A673 (cell line): ENCODE data around the gene VOPP1. TPM values are rescaled to one million over a fixed set of nuclear protein-coding genes. Genes with fewer than 3 reads are reported as not detected.

ENCODE experiments used
- BruUV-seq: library from RNA; stranded (reverse); fragments of 400-500 nt; replicated peaks from 2 replicates; lab custom pipeline; 2021; lab: Mats Ljungman, UMichigan
- CTCF ChIA-PET: fragments of 300-600 bp; sonication (Branson Sonifier 250); formaldehyde crosslinking; loops from one replicate; lab custom pipeline; 2022; ENCODE audit warnings: antibody characterized with exemption; lab: Charles Lee
- POLR2A ChIA-PET: fragments of 300-600 bp; sonication (Branson Sonifier 250); formaldehyde crosslinking; loops from one replicate; lab custom pipeline; 2022; ENCODE audit warnings: antibody characterized with exemption; ENCODE audit not compliant: low non-redundant PET; lab: Charles Lee
- DNase-seq: peaks from one replicate; pipeline ENCODE4 v3.0.0-alpha.2; 2015; ENCODE audit warnings: low spot score
- H3K27ac ChIP-seq: fragments of 200-600 bp; sonication (generic); 2 replicates; pipeline ENCODE4 v1.5.1; 2016; ENCODE audit warnings: mixed run types, low read depth, mild to moderate bottlenecking, mixed read lengths, antibody characterized with exemption, low read length; ENCODE audit not compliant: poor library complexity, severe bottlenecking
- H3K27me3 ChIP-seq: fragments of 200-600 bp; sonication (generic); replicated peaks from 2 replicates; pipeline ENCODE4 v1.6.1; 2017; ENCODE audit warnings: mixed run types, low read depth, mild to moderate bottlenecking, mixed read lengths, antibody characterized with exemption, low read length; ENCODE audit not compliant: insufficient read depth, poor library complexity
- H3K36me3 ChIP-seq: fragments of 200-600 bp; sonication (generic); 2 replicates; pipeline ENCODE4 v1.6.1; 2016; ENCODE audit warnings: mixed run types, mild to moderate bottlenecking, mixed read lengths, antibody characterized with exemption, low read length; ENCODE audit not compliant: insufficient read depth, poor library complexity, severe bottlenecking
- H3K4me1 ChIP-seq: fragments of 200-600 bp; sonication (generic); 2 replicates; pipeline ENCODE4 v1.6.1; 2017; ENCODE audit warnings: mixed run types, mild to moderate bottlenecking, mixed read lengths, antibody characterized with exemption, low read length; ENCODE audit not compliant: insufficient read depth, poor library complexity, severe bottlenecking
- H3K4me3 ChIP-seq: fragments of 200-600 bp; sonication (generic); 2 replicates; pipeline ENCODE4 v1.5.1; 2016; ENCODE audit warnings: low read depth, mixed run types, mild to moderate bottlenecking, mixed read lengths, low read length; ENCODE audit not compliant: poor library complexity, severe bottlenecking
- H3K9me3 ChIP-seq: fragments of 200-600 bp; sonication (generic); 2 replicates; pipeline ENCODE4 v1.6.1; 2016; ENCODE audit warnings: mixed run types, low read depth, mild to moderate bottlenecking, mixed read lengths, antibody characterized with exemption, low read length; ENCODE audit not compliant: poor library complexity, severe bottlenecking
- CTCF ChIP-seq: fragments of 300-800, 200-600 bp; sonication (generic); conservative IDR thresholded peaks from 2 replicates; pipeline ENCODE4 v1.5.1; 2017; ENCODE audit warnings: low read depth, mild to moderate bottlenecking, antibody characterized with exemption, low read length, moderate library complexity, mixed read lengths
- EZH2 ChIP-seq: fragments of 200-600 bp; sonication (generic); IDR thresholded peaks from 2 replicates; pipeline ENCODE4 v1.6.1; 2017; ENCODE audit warnings: borderline replicate concordance, low read depth, mild to moderate bottlenecking, mixed read lengths, antibody characterized with exemption, low read length; ENCODE audit not compliant: poor library complexity, severe bottlenecking
- intact Hi-C: fragments of 100-400 bp; cut with micrococcal nuclease; formaldehyde crosslinking; loops from one replicate; pipeline ENCODE4 v1.10.0; 2022; ENCODE audit not compliant: unreplicated experiment
- total RNA-seq: library from RNA; stranded (reverse); gene quantifications from 2 replicates; pipeline ENCODE4 v1.2.3, GENCODE V29; 2021

The VOPP1 gene
- total RNA-seq, 1 experiment from 2014 or later: 49.6 TPM

GRCh38 chr7:55524558-55525310 lies 47.6 kb downstream of the VOPP1 start:
- DNase-seq: no peak
- ChIA-PET CTCF (no interaction called here), POLR2A (no interaction called here)
- BruUV-seq: no TSS peak
- Histone ChIP-seq H3K4me1 (peaks cover 16% of the 10 kb centered on the region), H3K27ac (no peak overlapping the region), H3K36me3 (no peaks in the 10 kb centered on the region), H3K4me3 (no peak overlapping the region), H3K27me3 (no peaks in the 10 kb centered on the region), H3K9me3 (no peaks in the 10 kb centered on the region)
- TF ChIP-seq CTCF: no peak
- no peak for TF ChIP-seq EZH2
- intact Hi-C loops: no loop called here

- intact Hi-C loops: no loop called here
- Histone ChIP-seq H3K9me3 (no peaks in the 10 kb centered on the region), H3K4me3 (no peak overlapping the region), H3K27me3 (no peaks in the 10 kb centered on the region), H3K36me3 (no peaks in the 10 kb centered on the region), H3K27ac (no peak overlapping the region), H3K4me1 (peaks cover 16% of the 10 kb centered on the region)
- ChIA-PET POLR2A (no interaction called here), CTCF (interaction anchor here (0.7 kb wide), 1 partner anchor 10 kb away, joined by 3 read pairs; no protein-coding TSS in a partner anchor)
- no peak for DNase-seq
- TF ChIP-seq CTCF (no peak), EZH2 (no peak)
- BruUV-seq: no TSS peak
These were observed 48.9 kb downstream of the VOPP1 start for GRCh38 chr7:55523366-55523765.

- H3K9me3 ChIP-seq: no peaks in the 10 kb centered on the region
- no peaks in the 10 kb centered on the region for H3K27me3 ChIP-seq
- peaks cover 11% of the 10 kb centered on the region for H3K4me1 ChIP-seq
- CTCF ChIA-PET: no interaction called here
- no peak for TF ChIP-seq CTCF
- no peak for TF ChIP-seq EZH2
- DNase-seq: no peak
- no TSS peak for BruUV-seq
- intact Hi-C loops: no loop called here
- H3K4me3 ChIP-seq: no peak overlapping the region
- POLR2A ChIA-PET: no interaction called here
- H3K27ac ChIP-seq: no peak overlapping the region
- no peaks in the 10 kb centered on the region for H3K36me3 ChIP-seq
These were observed 50.1 kb downstream of the VOPP1 start for GRCh38 chr7:55521917-55522902.
